ENCODE data around the gene ODC1. TPM values are rescaled to one million over a fixed set of nuclear protein-coding genes. Genes with fewer than 3 reads are reported as not detected.

The ODC1 gene
- total and polyA plus RNA-seq, 2 donors (not counting 1 experiment from before 2014, with no cell fraction given), result 86.4 to 89.3 TPM

DNA sequence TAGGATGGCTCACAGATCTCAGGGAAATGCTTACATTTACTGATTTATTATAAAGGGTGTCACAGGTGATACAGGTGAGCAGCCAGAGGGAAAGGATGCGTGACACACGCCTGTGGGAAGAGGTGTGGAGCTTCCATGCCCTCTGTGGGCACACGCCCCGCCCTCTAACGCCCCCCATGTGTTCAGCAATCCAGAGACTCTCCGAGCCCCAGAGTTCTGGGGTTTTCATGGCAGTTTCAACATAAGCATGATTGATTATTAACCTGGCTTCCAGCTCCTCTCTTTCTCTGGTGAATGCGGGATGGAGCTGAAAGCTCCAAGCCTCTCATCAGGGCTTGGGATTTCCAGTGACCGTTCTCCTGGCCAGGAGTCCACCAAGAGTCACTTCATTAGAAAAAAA is 34.3 kb upstream of the ODC1 start:
- no peak for DNase-seq (ENCODE audit: low read depth in 2 of 2)
- TF ChIP-seq, protein P1, sequence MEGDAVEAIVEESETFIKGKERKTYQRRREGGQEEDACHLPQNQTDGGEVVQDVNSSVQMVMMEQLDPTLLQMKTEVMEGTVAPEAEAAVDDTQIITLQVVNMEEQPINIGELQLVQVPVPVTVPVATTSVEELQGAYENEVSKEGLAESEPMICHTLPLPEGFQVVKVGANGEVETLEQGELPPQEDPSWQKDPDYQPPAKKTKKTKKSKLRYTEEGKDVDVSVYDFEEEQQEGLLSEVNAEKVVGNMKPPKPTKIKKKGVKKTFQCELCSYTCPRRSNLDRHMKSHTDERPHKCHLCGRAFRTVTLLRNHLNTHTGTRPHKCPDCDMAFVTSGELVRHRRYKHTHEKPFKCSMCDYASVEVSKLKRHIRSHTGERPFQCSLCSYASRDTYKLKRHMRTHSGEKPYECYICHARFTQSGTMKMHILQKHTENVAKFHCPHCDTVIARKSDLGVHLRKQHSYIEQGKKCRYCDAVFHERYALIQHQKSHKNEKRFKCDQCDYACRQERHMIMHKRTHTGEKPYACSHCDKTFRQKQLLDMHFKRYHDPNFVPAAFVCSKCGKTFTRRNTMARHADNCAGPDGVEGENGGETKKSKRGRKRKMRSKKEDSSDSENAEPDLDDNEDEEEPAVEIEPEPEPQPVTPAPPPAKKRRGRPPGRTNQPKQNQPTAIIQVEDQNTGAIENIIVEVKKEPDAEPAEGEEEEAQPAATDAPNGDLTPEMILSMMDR (conservative IDR thresholded peaks at IDR 0.05 in 1 of 2, IDR thresholded peaks at IDR 0.05 in 1 of 2; ENCODE audit: low read depth in 1 of 2, low read length in 2 of 2), result no peak
- TF ChIP-seq EZH2 (IDR thresholded peaks at IDR 0.05; ENCODE audit: low read length, missing control alignments), result no peak
- Histone ChIP-seq H3K36me3 (ENCODE audit: control insufficient read depth, insufficient read depth, low read length) (no peaks in the 10 kb centered on the region), H3K27ac (ENCODE audit: insufficient read depth, low read length) (no peak overlapping the region), H3K4me1 (ENCODE audit: control insufficient read depth, extremely low read depth, insufficient read depth, low read length) (no peaks in the 10 kb centered on the region), H2AFZ (ENCODE audit: low read length) (no peak overlapping the region), H4K20me1 (ENCODE audit: control insufficient read depth, extremely low read depth, insufficient read depth, low read length) (no peaks in the 10 kb centered on the region), H3K9me3 (ENCODE audit: control insufficient read depth, insufficient read depth, low read depth, low read length) (no peaks in the 10 kb centered on the region), H3K4me3 (replicated peaks in 1 of 4; ENCODE audit: control extremely low read depth in 1 of 4, insufficient read depth in 1 of 4, low read depth in 3 of 4, low read length in 4 of 4) (no peak overlapping the region), H3K27me3 (ENCODE audit: control insufficient read depth, insufficient read depth, low read length) (peaks cover 19% of the 10 kb centered on the region), H3K9ac (ENCODE audit: insufficient read depth, low read length) (no peak overlapping the region), H3K79me2 (ENCODE audit: control insufficient read depth, insufficient read depth, low read length) (no peaks in the 10 kb centered on the region), H3K4me2 (ENCODE audit: extremely low read depth, insufficient read depth, low read length) (no peak overlapping the region)

DNA sequence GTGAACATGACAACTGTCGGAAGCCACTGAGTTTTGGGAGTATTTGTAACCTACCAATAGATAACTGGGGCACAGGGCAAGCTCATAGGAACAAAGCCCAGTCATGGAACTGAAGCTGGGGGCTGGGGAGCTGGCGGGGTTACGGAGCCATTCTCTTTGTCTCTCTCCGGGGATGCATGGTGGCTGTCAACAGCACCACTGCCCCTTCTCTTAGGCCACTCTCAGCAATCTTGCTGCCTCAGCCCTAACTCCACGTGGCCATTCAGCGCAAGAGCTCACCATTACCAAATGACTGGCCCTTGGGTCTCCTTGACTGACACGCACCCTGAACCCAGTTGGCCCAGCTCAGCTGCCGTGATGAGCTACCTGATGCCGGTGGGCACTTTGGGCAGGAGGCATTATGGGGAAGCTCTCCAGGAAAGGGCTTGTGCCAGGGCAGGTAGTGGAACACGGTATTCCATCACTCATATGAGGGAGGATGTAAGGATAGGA is 33.6 kb upstream of the ODC1 start:
- no peaks in the 10 kb centered on the region for H3K4me1 ChIP-seq (ENCODE audit: control insufficient read depth, extremely low read depth, insufficient read depth, low read length)
- H3K9ac ChIP-seq (ENCODE audit: insufficient read depth, low read length), result no peak overlapping the region
- no peak for TF ChIP-seq EZH2 (IDR thresholded peaks at IDR 0.05; ENCODE audit: low read length, missing control alignments)
- TF ChIP-seq, protein P1 (conservative IDR thresholded peaks at IDR 0.05 in 1 of 2, IDR thresholded peaks at IDR 0.05 in 1 of 2; ENCODE audit: low read depth in 1 of 2, low read length in 2 of 2), result no peak
- H3K4me2 ChIP-seq (ENCODE audit: extremely low read depth, insufficient read depth, low read length), result no peak overlapping the region
- H3K27ac ChIP-seq (ENCODE audit: insufficient read depth, low read length), result no peak overlapping the region
- no peak overlapping the region for H2AFZ ChIP-seq (ENCODE audit: low read length)
- no peak overlapping the region for H3K4me3 ChIP-seq (replicated peaks in 1 of 4; ENCODE audit: control extremely low read depth in 1 of 4, insufficient read depth in 1 of 4, low read depth in 3 of 4, low read length in 4 of 4)
- no peaks in the 10 kb centered on the region for H3K9me3 ChIP-seq (ENCODE audit: control insufficient read depth, insufficient read depth, low read depth, low read length)
- H4K20me1 ChIP-seq (ENCODE audit: control insufficient read depth, extremely low read depth, insufficient read depth, low read length), result no peaks in the 10 kb centered on the region
- no peak for DNase-seq (ENCODE audit: low read depth in 2 of 2)
- no peaks in the 10 kb centered on the region for H3K79me2 ChIP-seq (ENCODE audit: control insufficient read depth, insufficient read depth, low read length)
- peaks cover 15% of the 10 kb centered on the region for H3K27me3 ChIP-seq (ENCODE audit: control insufficient read depth, insufficient read depth, low read length)
- no peaks in the 10 kb centered on the region for H3K36me3 ChIP-seq (ENCODE audit: control insufficient read depth, insufficient read depth, low read length)

DNA sequence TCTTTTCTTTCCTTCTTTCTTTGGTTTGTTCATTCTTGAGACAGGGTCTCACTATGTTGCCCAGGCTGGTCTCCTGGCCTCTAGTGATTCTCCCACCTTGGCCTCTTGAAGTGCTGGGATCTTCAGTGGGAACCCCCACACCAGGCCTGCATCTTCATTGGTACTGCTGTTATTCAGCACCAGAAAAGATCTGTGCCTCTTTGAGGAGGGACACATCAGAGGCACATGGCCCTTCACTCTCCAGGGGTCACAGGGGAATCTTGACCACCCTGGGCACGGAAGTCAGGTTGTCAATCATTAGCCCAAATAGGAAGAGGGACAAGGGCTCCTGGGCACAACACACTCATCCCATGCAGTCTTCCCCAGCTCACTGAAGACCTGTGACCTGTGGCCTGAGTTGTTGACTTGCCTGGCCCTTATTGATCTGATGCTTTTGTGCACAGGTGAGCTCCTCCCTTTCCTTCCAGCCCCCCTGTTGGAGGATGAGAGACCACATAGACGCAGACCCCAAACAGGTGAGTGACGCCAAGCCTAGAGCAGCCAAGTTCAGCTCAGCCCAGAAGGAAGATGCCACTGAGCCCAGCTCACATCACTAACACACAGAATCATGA is 33.0 kb upstream of the ODC1 start:
- Histone ChIP-seq H3K36me3 (ENCODE audit: control insufficient read depth, insufficient read depth, low read length) (no peaks in the 10 kb centered on the region), H3K4me1 (ENCODE audit: control insufficient read depth, extremely low read depth, insufficient read depth, low read length) (no peaks in the 10 kb centered on the region), H3K4me3 (replicated peaks in 1 of 4; ENCODE audit: control extremely low read depth in 1 of 4, insufficient read depth in 1 of 4, low read depth in 3 of 4, low read length in 4 of 4) (no peak overlapping the region), H4K20me1 (ENCODE audit: control insufficient read depth, extremely low read depth, insufficient read depth, low read length) (no peaks in the 10 kb centered on the region), H3K9me3 (ENCODE audit: control insufficient read depth, insufficient read depth, low read depth, low read length) (no peaks in the 10 kb centered on the region), H3K27ac (ENCODE audit: insufficient read depth, low read length) (no peak overlapping the region), H3K79me2 (ENCODE audit: control insufficient read depth, insufficient read depth, low read length) (no peaks in the 10 kb centered on the region), H2AFZ (ENCODE audit: low read length) (no peak overlapping the region), H3K27me3 (ENCODE audit: control insufficient read depth, insufficient read depth, low read length) (peaks cover 10% of the 10 kb centered on the region), H3K4me2 (ENCODE audit: extremely low read depth, insufficient read depth, low read length) (no peak overlapping the region), H3K9ac (ENCODE audit: insufficient read depth, low read length) (no peak overlapping the region)
- TF ChIP-seq, protein P1 (conservative IDR thresholded peaks at IDR 0.05 in 1 of 2, IDR thresholded peaks at IDR 0.05 in 1 of 2; ENCODE audit: low read depth in 1 of 2, low read length in 2 of 2), result no peak
- TF ChIP-seq EZH2 (IDR thresholded peaks at IDR 0.05; ENCODE audit: low read length, missing control alignments), result no peak
- DNase-seq (ENCODE audit: low read depth in 2 of 2), result no peak

Data from fibroblast of lung (primary cell).